Esophagus squamous epithelium (tissue), 5 donors: ENCODE results near the gene LRRC4C. TPM values are rescaled to one million over a fixed set of nuclear protein-coding genes. Genes with fewer than 3 reads are reported as not detected.

Source experiments
- DNase-seq: peaks from one replicate; lab custom pipeline; 2025; lab: John Stamatoyannopoulos, UW
- H3K27ac ChIP-seq, 4 donors: fragments of 200-600 bp; sonication (generic); one replicate each; pipeline ENCODE4 v1.5.1; 2016 to 2019; ENCODE audit warnings: mild to moderate bottlenecking in 1 of 4
- H3K27me3 ChIP-seq, 4 donors: fragments of 200-600 bp; sonication (generic); 1 replicate in 3 of 4; 2 replicates in 1 of 4; pipeline versions ENCODE4 v1.5.1 to v1.6.0; 2017 to 2021; ENCODE audit warnings: antibody characterized with exemption in 1 of 4
- H3K36me3 ChIP-seq, 3 donors: fragments of 200-600 bp; sonication (generic); one replicate each; pipeline ENCODE4 v1.5.1; 2016 to 2019
- H3K4me1 ChIP-seq, 3 donors: fragments of 200-600 bp; sonication (generic); one replicate each; pipeline ENCODE4 v1.5.1; 2017 to 2019
- H3K4me3 ChIP-seq, 4 donors: fragments of 200-600 bp; sonication (generic); 1 replicate in 3 of 4; 2 replicates in 1 of 4; pipeline ENCODE4 v1.5.1; 2016 to 2019; ENCODE audit warnings: mild to moderate bottlenecking in 2 of 4, moderate library complexity in 1 of 4
- H3K9me3 ChIP-seq, 3 donors: fragments of 200-600 bp; sonication (generic); one replicate each; pipeline ENCODE4 v1.5.1; 2016 to 2019
- CTCF ChIP-seq, 6 experiments: fragments of 450-650 bp in 4 of 6; fragments of 200-600 bp in 2 of 6; sonication (generic) in 2 of 6; IDR thresholded peaks; one replicate each; pipeline ENCODE4 v1.5.1; 2016 to 2019; ENCODE audit warnings: antibody characterized with exemption in 6 of 6, mild to moderate bottlenecking in 4 of 6, moderate library complexity in 4 of 6
- POLR2A ChIP-seq, 4 donors: fragments of 450-650 bp; IDR thresholded peaks; one replicate each; pipeline ENCODE4 v1.6.1; 2017; ENCODE audit warnings: antibody characterized with exemption in 4 of 4, mild to moderate bottlenecking in 4 of 4, moderate library complexity in 3 of 4
- WGBS, 2 donors: methylation state at CpG; one replicate each; pipeline ENCODE4 v1.1.5; 2018; 5-methylcytosine and 5-hydroxymethylcytosine counted together
- intact Hi-C: fragments of 100-400 bp; cut with DNase I; formaldehyde crosslinking; loops from one replicate; pipeline ENCODE4 v1.15.0; 2022
- total RNA-seq, 4 donors: library from RNA; depleted of rRNA; stranded (reverse); fragments of >200 nt; gene quantifications; one replicate each; pipeline ENCODE4 v1.1.0, GENCODE V29; 2016
- donor health status: DM: yes; HTN: yes; CAD: no.

Gene LRRC4C
- total RNA-seq, 4 donors from 2014 or later = 0.09 to 0.38 (median 0.30) TPM; not detected in 1

- Histone ChIP-seq H3K4me1 (no peaks in the 10 kb centered on the region), H3K9me3 (no peaks in the 10 kb centered on the region), H3K36me3 (no peaks in the 10 kb centered on the region), H3K27me3 (no peaks in the 10 kb centered on the region), H3K4me3 (no peak overlapping the region), H3K27ac (no peak overlapping the region)
- 50 to 70% methylated on average over 5 of the region's 5 CpGs for WGBS, 2 donors
- TF ChIP-seq CTCF (IDR thresholded peaks at IDR 0.05) (no peak), POLR2A (IDR thresholded peaks at IDR 0.05) (no peak)
- no peak for DNase-seq
- intact Hi-C loops = no loop called here
These were observed 861.8 kb downstream of the LRRC4C start for GRCh38 chr11:40597546-40598113.

- intact Hi-C loops = no loop called here
- no peaks in the 10 kb centered on the region for H3K4me1 ChIP-seq
- 16 to 20% methylated on average over 1 of the region's 1 CpG for WGBS, 2 donors
These were observed 886.1 kb downstream of the LRRC4C start for GRCh38 chr11:40573254-40573891.

DNA sequence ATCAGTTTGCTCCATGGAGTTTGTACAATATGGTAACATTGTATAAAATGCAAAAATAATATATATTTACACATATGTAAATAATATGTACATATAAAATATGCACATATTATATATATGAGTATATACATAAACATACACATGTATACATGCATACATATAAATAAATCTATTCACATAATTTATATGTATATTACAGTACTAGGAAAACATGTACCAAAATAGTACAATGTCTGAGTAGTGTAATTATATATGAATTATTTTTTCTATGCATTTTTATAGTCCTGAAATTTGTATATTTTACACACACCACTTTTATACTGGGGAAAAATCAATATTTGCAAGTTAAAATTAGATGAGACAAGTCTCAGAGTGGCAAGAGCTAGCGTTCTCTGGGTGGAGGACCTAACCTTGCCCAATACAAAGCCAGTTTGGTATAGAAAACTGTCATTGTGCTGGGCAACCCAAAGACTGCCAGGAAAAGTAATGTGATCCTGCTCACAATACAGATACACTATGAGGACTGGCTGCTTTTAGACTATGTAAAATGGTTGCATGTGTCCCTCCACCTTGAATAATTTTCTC lies 889.4 kb downstream of the LRRC4C start:
- Histone ChIP-seq H3K27ac (no peak overlapping the region), H3K36me3 (no peaks in the 10 kb centered on the region), H3K27me3 (no peaks in the 10 kb centered on the region), H3K4me1 (no peaks in the 10 kb centered on the region), H3K4me3 (no peak overlapping the region), H3K9me3 (no peaks in the 10 kb centered on the region)
- intact Hi-C loops = no loop called here
- no peak for DNase-seq
- WGBS, 2 donors = 63 to 71% methylated on average over 1 of the region's 1 CpG
- no peak for TF ChIP-seq CTCF (IDR thresholded peaks at IDR 0.05)
- TF ChIP-seq POLR2A (IDR thresholded peaks at IDR 0.05) = no peak

More at GRCh38 chr11:40573254-40573891, 886.1 kb downstream of the LRRC4C start:
- Histone ChIP-seq H3K9me3 (no peaks in the 10 kb centered on the region), H3K4me3 (no peak overlapping the region), H3K27me3 (no peaks in the 10 kb centered on the region), H3K36me3 (no peaks in the 10 kb centered on the region), H3K27ac (no peak overlapping the region)
- TF ChIP-seq CTCF (IDR thresholded peaks at IDR 0.05) = no peak
- no peak for TF ChIP-seq POLR2A (IDR thresholded peaks at IDR 0.05)
- no peak for DNase-seq

DNA sequence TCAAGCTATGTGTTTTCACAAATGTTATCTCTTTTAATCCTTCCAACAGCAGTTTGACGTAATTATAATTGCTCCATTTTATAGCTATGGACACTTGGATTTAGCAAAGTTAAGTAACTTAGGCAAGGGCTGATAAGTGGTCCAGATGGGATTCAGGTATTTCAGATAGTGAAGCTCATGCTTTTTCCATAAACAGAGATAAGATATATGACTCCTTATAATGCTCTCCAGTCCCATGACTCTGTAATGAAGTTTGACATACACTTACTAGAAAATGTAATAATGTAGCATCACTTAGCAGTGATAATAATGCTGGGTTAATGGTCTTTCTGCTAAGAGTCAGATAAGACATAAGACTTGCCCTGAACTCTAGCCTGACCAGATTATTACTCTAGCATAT lies 892.1 kb downstream of the LRRC4C start:
- no peak for DNase-seq
- H3K27ac ChIP-seq = no peak overlapping the region
- no peaks in the 10 kb centered on the region for H3K4me1 ChIP-seq
- H3K27me3 ChIP-seq = no peaks in the 10 kb centered on the region
- WGBS, 2 donors = 77 to 81% methylated on average over 1 of the region's 1 CpG
- H3K9me3 ChIP-seq = no peaks in the 10 kb centered on the region
- intact Hi-C loops = no loop called here
- TF ChIP-seq POLR2A (IDR thresholded peaks at IDR 0.05) (no peak), CTCF (IDR thresholded peaks at IDR 0.05) (no peak)
- no peak overlapping the region for H3K4me3 ChIP-seq
- no peaks in the 10 kb centered on the region for H3K36me3 ChIP-seq

DNA sequence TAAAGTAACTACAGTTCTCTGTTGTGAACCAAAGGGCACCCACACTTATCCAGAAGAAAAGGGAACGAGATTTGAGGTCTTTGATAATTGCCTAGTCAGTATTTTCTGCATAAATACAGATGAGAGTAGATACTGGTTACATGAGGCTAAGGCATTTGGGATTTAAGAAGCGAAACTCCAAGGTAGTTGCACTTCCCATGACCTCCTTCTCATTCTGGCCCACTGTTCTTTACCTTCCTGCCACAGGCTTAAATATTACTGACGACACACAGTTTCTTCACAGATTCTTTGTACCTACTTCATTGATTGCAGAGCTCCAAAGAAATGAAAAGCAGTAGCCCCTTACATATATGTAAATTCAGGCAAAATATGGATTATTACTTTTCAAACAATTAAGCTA lies 915.3 kb downstream of the LRRC4C start:
- TF ChIP-seq CTCF (IDR thresholded peaks at IDR 0.05) = no peak
- TF ChIP-seq POLR2A (IDR thresholded peaks at IDR 0.05) = no peak
- WGBS, 2 donors = 56 to 59% methylated on average over 3 of the region's 3 CpGs
- Histone ChIP-seq H3K36me3 (no peaks in the 10 kb centered on the region), H3K27me3 (no peaks in the 10 kb centered on the region), H3K9me3 (no peaks in the 10 kb centered on the region), H3K27ac (no peak overlapping the region), H3K4me1 (no peaks in the 10 kb centered on the region), H3K4me3 (no peak overlapping the region)
- DNase-seq = no peak
- intact Hi-C loops = no loop called here
